ENCODE results near the gene DKK2. TPM values are rescaled to one million over a fixed set of nuclear protein-coding genes. Genes with fewer than 3 reads are reported as not detected.

The DKK2 gene
- total and polyA plus RNA-seq, 2 donors (not counting 3 experiments of a cell fraction or from before 2014, with no cell fraction given): 0.14 to 0.24 TPM

GRCh38 chr4:106993827-106994226 is 42.3 kb downstream of the DKK2 start:
- no peak for DNase-seq (ENCODE audit: low read depth, low spot score)
- CTCF ChIA-PET: no interaction called here

GRCh38 chr4:106987311-106987710 is 48.8 kb downstream of the DKK2 start:
- no peaks in the 10 kb centered on the region for H3K36me3 ChIP-seq (ENCODE audit: control insufficient read depth in 2 of 2, extremely low read depth in 1 of 2, insufficient read depth in 2 of 2, low read length in 2 of 2)
- dilution Hi-C loops (cut with MboI; ENCODE audit: extremely low pct_ligation_motif_present, low sequenced_read_pairs) (no loop called here), intact Hi-C loops (cut with micrococcal nuclease) (no loop called here)
- H3K9ac ChIP-seq (replicated peaks; ENCODE audit: extremely low read depth, insufficient read depth, low read length): no peak overlapping the region
- no peaks in the 10 kb centered on the region for H3K27me3 ChIP-seq (ENCODE audit: control insufficient read depth in 2 of 2, insufficient read depth in 2 of 2, low read length in 2 of 2)
- no peaks in the 10 kb centered on the region for H3K4me1 ChIP-seq (ENCODE audit: control insufficient read depth, extremely low read depth, insufficient read depth, low read length)
- no peaks in the 10 kb centered on the region for H3K9me3 ChIP-seq (replicated peaks; ENCODE audit: control insufficient read depth, insufficient read depth, low read length)
- no peaks in the 10 kb centered on the region for H3K79me2 ChIP-seq (ENCODE audit: control insufficient read depth, insufficient read depth, low read length)
- ChIA-PET POLR2A (no interaction called here), CTCF (interaction anchor here (1.2 kb wide), 1 partner anchor 196 kb away, joined by 3 read pairs; no protein-coding TSS in a partner anchor)
- no peaks in the 10 kb centered on the region for H3K9me1 ChIP-seq (replicated peaks; ENCODE audit: control insufficient read depth, extremely low read depth, insufficient read depth, low read length)
- no peak for TF ChIP-seq EZH2 (IDR thresholded peaks at IDR 0.05; ENCODE audit: borderline replicate concordance, low read depth, low read length, severe bottlenecking)
- TF ChIP-seq POLR2A (IDR thresholded peaks at IDR 0.05; ENCODE audit: low read depth, low read length): no peak
- no peak for TF ChIP-seq FOS (IDR thresholded peaks at IDR 0.05; ENCODE audit: borderline replicate concordance, insufficient read depth, low read length)
- no peak for TF ChIP-seq MAX (IDR thresholded peaks at IDR 0.05; ENCODE audit: insufficient read depth, insufficient read length)
- no peak for TF ChIP-seq CTCF (IDR thresholded peaks at IDR 0.05; ENCODE audit: extremely low read depth in 1 of 2, insufficient read depth in 1 of 2, low read depth in 1 of 2, low read length in 2 of 2)
- TF ChIP-seq GATA2 (IDR thresholded peaks at IDR 0.05; ENCODE audit: insufficient read depth, insufficient read length, low read depth, low read length): no peak
- TF ChIP-seq JUN (IDR thresholded peaks at IDR 0.05; ENCODE audit: borderline replicate concordance, insufficient read depth, insufficient read length, low read depth): no peak
- TF ChIP-seq MYC (IDR thresholded peaks at IDR 0.05; ENCODE audit: low read depth, low read length): no peak
- H2AFZ ChIP-seq (ENCODE audit: low read depth, low read length): no peak overlapping the region
- H3K27ac ChIP-seq (ENCODE audit: insufficient read depth, low read depth, low read length): no peak overlapping the region
- H3K4me2 ChIP-seq (ENCODE audit: insufficient read depth, low read length): no peak overlapping the region
- BruUV-seq (replicated peaks): no TSS peak
- no peaks in the 10 kb centered on the region for H4K20me1 ChIP-seq (replicated peaks; ENCODE audit: control insufficient read depth, extremely low read depth, insufficient read depth, low read length)
- H3K4me3 ChIP-seq (replicated peaks in 1 of 3; ENCODE audit: insufficient read depth in 1 of 3, low read depth in 1 of 3, low read length in 3 of 3): no peak overlapping the region
- DNase-seq (ENCODE audit: low read depth, low spot score): no peak
- no peak for FAIRE-seq

More at GRCh38 chr4:106993827-106994226, 42.3 kb downstream of the DKK2 start:
- Histone ChIP-seq H3K27me3 (ENCODE audit: control insufficient read depth in 2 of 2, insufficient read depth in 2 of 2, low read length in 2 of 2) (peaks cover 1 to 4% of the 10 kb centered on the region in 2 experiments), H3K4me1 (ENCODE audit: control insufficient read depth, extremely low read depth, insufficient read depth, low read length) (no peaks in the 10 kb centered on the region), H3K9me1 (replicated peaks; ENCODE audit: control insufficient read depth, extremely low read depth, insufficient read depth, low read length) (no peaks in the 10 kb centered on the region), H3K36me3 (ENCODE audit: control insufficient read depth in 2 of 2, extremely low read depth in 1 of 2, insufficient read depth in 2 of 2, low read length in 2 of 2) (no peaks in the 10 kb centered on the region), H3K27ac (ENCODE audit: insufficient read depth, low read depth, low read length) (no peak overlapping the region), H3K9me3 (replicated peaks; ENCODE audit: control insufficient read depth, insufficient read depth, low read length) (no peaks in the 10 kb centered on the region), H3K4me3 (replicated peaks in 1 of 3; ENCODE audit: insufficient read depth in 1 of 3, low read depth in 1 of 3, low read length in 3 of 3) (no peak overlapping the region), H3K79me2 (ENCODE audit: control insufficient read depth, insufficient read depth, low read length) (no peaks in the 10 kb centered on the region), H3K4me2 (ENCODE audit: insufficient read depth, low read length) (no peak overlapping the region), H3K9ac (replicated peaks; ENCODE audit: extremely low read depth, insufficient read depth, low read length) (no peak overlapping the region), H2AFZ (ENCODE audit: low read depth, low read length) (no peak overlapping the region), H4K20me1 (replicated peaks; ENCODE audit: control insufficient read depth, extremely low read depth, insufficient read depth, low read length) (no peaks in the 10 kb centered on the region)
- dilution Hi-C loops (cut with MboI; ENCODE audit: extremely low pct_ligation_motif_present, low sequenced_read_pairs): no loop called here
- BruUV-seq (replicated peaks): no TSS peak
- intact Hi-C loops (cut with micrococcal nuclease): no loop called here
- POLR2A ChIA-PET: no interaction called here
- no peak for TF ChIP-seq POLR2AphosphoS5 (IDR thresholded peaks at IDR 0.05; ENCODE audit: insufficient read depth, low read depth, low read length)
- no peak for TF ChIP-seq POLR2A (IDR thresholded peaks at IDR 0.05; ENCODE audit: low read depth, low read length)
- FAIRE-seq: no peak
